Keratinocyte (primary cell): Measurements from ENCODE around the gene TNKS1BP1. TPM values are rescaled to one million over a fixed set of nuclear protein-coding genes. Genes with fewer than 3 reads are reported as not detected.

ENCODE experiments used
- DNase-seq: peaks from one replicate; pipeline ENCODE4 v3.0.0-alpha.2; 2011; ENCODE audit warnings: low read depth, missing footprints, low spot score
- FAIRE-seq: peaks from 2 replicates; lab custom pipeline; 2011; peaks lifted over from hg19 to GRCh38; lab: Jason Lieb, UNC
- H2AFZ ChIP-seq: 2 replicates; pipeline ENCODE4 v1.6.0; 2012; ENCODE audit warnings: low read length, control low read depth, inconsistent platforms; ENCODE audit not compliant: control insufficient read depth
- H3K27ac ChIP-seq: 2 replicates; pipeline ENCODE4 v1.5.1; 2011; ENCODE audit warnings: low read length; ENCODE audit not compliant: control insufficient read depth, insufficient read depth
- H3K27me3 ChIP-seq: 3 replicates; pipeline ENCODE4 v1.6.0; 2011; ENCODE audit warnings: low read length; ENCODE audit not compliant: control insufficient read depth, insufficient read depth; ENCODE audit errors: extremely low read depth
- H3K36me3 ChIP-seq, 2 experiments: 2 replicates in 1 of 2; 3 replicates in 1 of 2; pipeline ENCODE4 v1.5.1; 2011; ENCODE audit warnings: low read length in 2 of 2, mild to moderate bottlenecking in 1 of 2; ENCODE audit not compliant: control insufficient read depth in 2 of 2, insufficient read depth in 2 of 2; ENCODE audit errors: extremely low read depth in 1 of 2
- H3K4me1 ChIP-seq: 3 replicates; pipeline ENCODE4 v1.5.1; 2011; ENCODE audit warnings: low read length; ENCODE audit not compliant: control insufficient read depth, insufficient read depth; ENCODE audit errors: extremely low read depth
- H3K4me2 ChIP-seq: 3 replicates; pipeline ENCODE4 v1.6.0; 2011; ENCODE audit warnings: low read depth, low read length; ENCODE audit not compliant: control insufficient read depth, insufficient read depth; ENCODE audit errors: extremely low read depth
- H3K4me3 ChIP-seq, 3 experiments: fragments of 200-600 bp in 1 of 3; sonication (generic) in 1 of 3; 2 replicates in 2 of 3; 3 replicates in 1 of 3; pipeline ENCODE4 v1.5.1; 2011 to 2016; ENCODE audit warnings: low read length in 3 of 3, mild to moderate bottlenecking in 3 of 3, control low read depth in 2 of 3, inconsistent platforms in 1 of 3, low read depth in 1 of 3, mixed read lengths in 1 of 3, mixed run types in 1 of 3, moderate library complexity in 1 of 3; ENCODE audit not compliant: control insufficient read depth in 2 of 3, insufficient read depth in 2 of 3; ENCODE audit errors: extremely low read depth in 1 of 3
- H3K79me2 ChIP-seq: 2 replicates; pipeline ENCODE4 v1.6.0; 2012; ENCODE audit warnings: low read length; ENCODE audit not compliant: control insufficient read depth, insufficient read depth
- H3K9ac ChIP-seq: 3 replicates; pipeline ENCODE4 v1.6.0; 2011; ENCODE audit warnings: low read length; ENCODE audit not compliant: control insufficient read depth, insufficient read depth; ENCODE audit errors: extremely low read depth
- H3K9me1 ChIP-seq: 3 replicates; pipeline ENCODE4 v1.6.0; 2011; ENCODE audit warnings: low read length; ENCODE audit not compliant: control insufficient read depth, insufficient read depth; ENCODE audit errors: extremely low read depth
- H3K9me3 ChIP-seq: 2 replicates; pipeline ENCODE4 v1.5.1; 2012; ENCODE audit warnings: low read depth, low read length; ENCODE audit not compliant: control insufficient read depth
- H4K20me1 ChIP-seq: 3 replicates; pipeline ENCODE4 v1.6.0; 2011; ENCODE audit warnings: low read length; ENCODE audit not compliant: control insufficient read depth, insufficient read depth; ENCODE audit errors: extremely low read depth
- EZH2 ChIP-seq: IDR thresholded peaks from one replicate; pipeline ENCODE4 v1.6.1; 2012; ENCODE audit warnings: inconsistent platforms, mild to moderate bottlenecking, low read length, moderate library complexity
- dilution Hi-C: fragments of 300-500 bp; cut with MboI; formaldehyde crosslinking; loops from one replicate; pipeline ENCODE4 v1.7.0; 2020; ENCODE audit warnings: low sequenced_read_pairs; ENCODE audit not compliant: extremely low pct_ligation_motif_present
- polyA plus RNA-seq, 5 experiments: library from polyadenylated mRNA; depleted of rRNA in 3 of 5; stranded (reverse) in 3 of 5; stranded (forward) in 1 of 5; unstranded in 1 of 5; fragments of >200 nt; gene quantifications; 1 replicate in 1 of 5; 2 replicates in 3 of 5; 3 replicates in 1 of 5; pipeline versions ENCODE4 v1.2.1 to v1.2.3, GENCODE V29; 2011 to 2012; ENCODE audit warnings: missing spikeins in 2 of 5, low read depth in 1 of 5, low replicate concordance in 1 of 5
- TF ChIP-seq, protein P1 (sequence below), 3 experiments: IDR thresholded peaks in 1 of 3; conservative IDR thresholded peaks in 1 of 3; optimal IDR thresholded peaks in 1 of 3; 2 replicates in 2 of 3; 3 replicates in 1 of 3; pipeline versions ENCODE3 to v1.5.1; 2011; ENCODE audit warnings: low read length in 3 of 3, mild to moderate bottlenecking in 3 of 3, moderate library complexity in 2 of 3, control low read depth in 1 of 3, inconsistent platforms in 1 of 3; ENCODE audit not compliant: insufficient read depth in 2 of 3; ENCODE audit errors: extremely low read depth in 1 of 3

The TNKS1BP1 gene
- polyA plus RNA-seq, 1 donor (not counting 4 experiments of a cell fraction or from before 2014, with no cell fraction given) = 88.3 TPM

GRCh38 chr11:57358543-57358961, 33.8 kb upstream of the TNKS1BP1 start:
- H3K4me2 ChIP-seq = no peak overlapping the region
- dilution Hi-C loops = no loop called here
- no peaks in the 10 kb centered on the region for H3K27me3 ChIP-seq
- H3K9me3 ChIP-seq = no peaks in the 10 kb centered on the region
- DNase-seq (no peak), FAIRE-seq (peak; percentile 51)
- H3K9ac ChIP-seq = no peak overlapping the region
- no peaks in the 10 kb centered on the region for H3K36me3 ChIP-seq
- no peak overlapping the region for H3K4me3 ChIP-seq
- H3K79me2 ChIP-seq = no peaks in the 10 kb centered on the region
- no peak overlapping the region for H3K27ac ChIP-seq
- TF ChIP-seq, protein P1, sequence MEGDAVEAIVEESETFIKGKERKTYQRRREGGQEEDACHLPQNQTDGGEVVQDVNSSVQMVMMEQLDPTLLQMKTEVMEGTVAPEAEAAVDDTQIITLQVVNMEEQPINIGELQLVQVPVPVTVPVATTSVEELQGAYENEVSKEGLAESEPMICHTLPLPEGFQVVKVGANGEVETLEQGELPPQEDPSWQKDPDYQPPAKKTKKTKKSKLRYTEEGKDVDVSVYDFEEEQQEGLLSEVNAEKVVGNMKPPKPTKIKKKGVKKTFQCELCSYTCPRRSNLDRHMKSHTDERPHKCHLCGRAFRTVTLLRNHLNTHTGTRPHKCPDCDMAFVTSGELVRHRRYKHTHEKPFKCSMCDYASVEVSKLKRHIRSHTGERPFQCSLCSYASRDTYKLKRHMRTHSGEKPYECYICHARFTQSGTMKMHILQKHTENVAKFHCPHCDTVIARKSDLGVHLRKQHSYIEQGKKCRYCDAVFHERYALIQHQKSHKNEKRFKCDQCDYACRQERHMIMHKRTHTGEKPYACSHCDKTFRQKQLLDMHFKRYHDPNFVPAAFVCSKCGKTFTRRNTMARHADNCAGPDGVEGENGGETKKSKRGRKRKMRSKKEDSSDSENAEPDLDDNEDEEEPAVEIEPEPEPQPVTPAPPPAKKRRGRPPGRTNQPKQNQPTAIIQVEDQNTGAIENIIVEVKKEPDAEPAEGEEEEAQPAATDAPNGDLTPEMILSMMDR (optimal IDR thresholded peaks at IDR 0.05 in 1 of 3, IDR thresholded peaks at IDR 0.05 in 1 of 3, conservative IDR thresholded peaks at IDR 0.05 in 1 of 3; ENCODE audit: extremely low read depth in 1 of 3, insufficient read depth in 2 of 3, low read length in 3 of 3) = peak in 1 of 3 experiments; percentile 68
- TF ChIP-seq EZH2 = no peak
- peaks cover 21% of the 10 kb centered on the region for H3K4me1 ChIP-seq
- H3K9me1 ChIP-seq = no peaks in the 10 kb centered on the region
- H2AFZ ChIP-seq = no peak overlapping the region
- H4K20me1 ChIP-seq = no peaks in the 10 kb centered on the region

DNA sequence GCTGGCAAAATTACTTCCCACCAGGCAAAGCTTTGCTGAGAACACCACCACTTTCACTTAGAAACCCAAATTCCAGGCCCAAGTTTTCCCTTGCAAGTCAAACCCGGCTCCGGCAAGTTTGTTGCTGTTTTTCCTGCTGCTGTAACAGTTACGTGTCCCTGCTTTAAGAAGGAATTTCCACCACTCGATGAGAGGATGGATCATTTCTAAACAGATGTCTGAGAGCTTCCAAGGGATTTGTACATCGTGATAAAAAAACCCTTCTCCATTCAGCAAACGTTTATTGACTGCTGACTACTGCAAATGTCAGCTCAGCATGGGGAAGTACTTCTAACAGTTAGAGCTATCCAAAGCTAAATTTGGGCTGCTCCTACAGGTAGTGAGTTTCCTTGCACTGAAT, 33.1 kb upstream of the TNKS1BP1 start:
- dilution Hi-C loops = no loop called here

More for the DNA sequence above, 33.1 kb upstream of the TNKS1BP1 start:
- H3K9ac ChIP-seq = peak overlapping the region; percentile 8
- no peak for TF ChIP-seq EZH2
- TF ChIP-seq, protein P1 (optimal IDR thresholded peaks at IDR 0.05 in 1 of 3, IDR thresholded peaks at IDR 0.05 in 1 of 3, conservative IDR thresholded peaks at IDR 0.05 in 1 of 3; ENCODE audit: extremely low read depth in 1 of 3, insufficient read depth in 2 of 3, low read length in 3 of 3) = no peak
- H3K9me3 ChIP-seq = no peaks in the 10 kb centered on the region
- no peaks in the 10 kb centered on the region for H3K27me3 ChIP-seq
- peak overlapping the region in 1 of 3 experiments; percentile 11 for H3K4me3 ChIP-seq
- H3K36me3 ChIP-seq = no peaks in the 10 kb centered on the region
- FAIRE-seq (peak; percentile 69), DNase-seq (no peak)
- H2AFZ ChIP-seq = peak overlapping the region; percentile 62
- H3K9me1 ChIP-seq = no peaks in the 10 kb centered on the region
- peak overlapping the region; percentile 65 for H3K4me2 ChIP-seq
- H3K79me2 ChIP-seq = no peaks in the 10 kb centered on the region
- peak overlapping the region; percentile 22 for H3K27ac ChIP-seq
- H3K4me1 ChIP-seq = peaks cover 21% of the 10 kb centered on the region
- H4K20me1 ChIP-seq = no peaks in the 10 kb centered on the region
